Glutamatergic neuron (in vitro differentiated cells): ENCODE results near the gene SGCA. TPM values are rescaled to one million over a fixed set of nuclear protein-coding genes. Genes with fewer than 3 reads are reported as not detected.

Source experiments
- DNase-seq: peaks from one replicate; pipeline ENCODE4 v3.0.0; 2022
- H3K27ac Mint-ChIP-seq: one replicate; pipeline ENCODE4 v1.8.0; 2020; ENCODE audit warnings: mild to moderate bottlenecking, mixed read lengths, inconsistent platforms; ENCODE audit not compliant: unreplicated experiment
- H3K27me3 Mint-ChIP-seq: one replicate; pipeline ENCODE4 v1.8.0; 2020; ENCODE audit warnings: mild to moderate bottlenecking, moderate library complexity, mixed read lengths, inconsistent platforms; ENCODE audit not compliant: unreplicated experiment
- H3K36me3 Mint-ChIP-seq: one replicate; pipeline ENCODE4 v1.8.0; 2020; ENCODE audit warnings: mild to moderate bottlenecking, mixed read lengths, inconsistent platforms; ENCODE audit not compliant: unreplicated experiment
- H3K4me1 Mint-ChIP-seq: one replicate; pipeline ENCODE4 v1.8.0; 2020; ENCODE audit warnings: mild to moderate bottlenecking, low read depth, mixed read lengths, inconsistent platforms; ENCODE audit not compliant: unreplicated experiment
- H3K4me3 Mint-ChIP-seq: one replicate; pipeline ENCODE4 v1.8.0; 2020; ENCODE audit warnings: mild to moderate bottlenecking, mixed read lengths, inconsistent platforms; ENCODE audit not compliant: unreplicated experiment
- H3K9me3 Mint-ChIP-seq: one replicate; pipeline ENCODE4 v1.8.0; 2020; ENCODE audit warnings: mild to moderate bottlenecking, moderate library complexity, mixed read lengths, inconsistent platforms; ENCODE audit not compliant: unreplicated experiment
- CTCF ChIP-seq: fragments of 200-600 bp; sonication (generic); IDR thresholded peaks from one replicate; pipeline ENCODE4 v1.5.0; 2021; ENCODE audit not compliant: partially characterized antibody, unreplicated experiment
- total RNA-seq: library from RNA; stranded (reverse); fragmentation: NEBNext Ultra II Directional; extraction: Animal tissue kit (Norgen Biotek cat#: 25700); gene quantifications from one replicate; pipeline ENCODE4 v1.2.1, GENCODE V29; 2021; ENCODE audit not compliant: unreplicated experiment

SGCA gene
- total RNA-seq, 1 donor from 2014 or later = 1.3 TPM

- H3K4me3 Mint-ChIP-seq = no peak overlapping the region
- DNase-seq = no peak
- no peak for TF ChIP-seq CTCF
- H3K27ac Mint-ChIP-seq = no peak overlapping the region
- H3K36me3 Mint-ChIP-seq = peaks cover 10% of the 10 kb centered on the region
- H3K9me3 Mint-ChIP-seq = peaks cover 11% of the 10 kb centered on the region
- H3K4me1 Mint-ChIP-seq = peaks cover 21% of the 10 kb centered on the region
- peaks cover 28% of the 10 kb centered on the region for H3K27me3 Mint-ChIP-seq
Measured at GRCh38 chr17:50139185-50139783, 26.5 kb upstream of the SGCA start.

GRCh38 chr17:50139950-50140885 is 25.6 kb upstream of the SGCA start:
- H3K4me3 Mint-ChIP-seq = peak overlapping the region; percentile 71
- DNase-seq = peak; percentile 89
- peak; percentile 97 for TF ChIP-seq CTCF
- H3K27ac Mint-ChIP-seq = peak overlapping the region; percentile 86
- H3K9me3 Mint-ChIP-seq = peaks cover 13% of the 10 kb centered on the region
- H3K36me3 Mint-ChIP-seq = peaks cover 12% of the 10 kb centered on the region
- H3K27me3 Mint-ChIP-seq = peaks cover 28% of the 10 kb centered on the region
- peaks cover 21% of the 10 kb centered on the region for H3K4me1 Mint-ChIP-seq

- peak overlapping the region; percentile 52 for H3K27ac Mint-ChIP-seq
Measured at GRCh38 chr17:50141026-50141744, 24.6 kb upstream of the SGCA start.

GRCh38 chr17:50141745-50142110 is 24.1 kb upstream of the SGCA start:
- Mint-ChIP-seq H3K36me3 (peaks cover 12% of the 10 kb centered on the region), H3K4me1 (peaks cover 26% of the 10 kb centered on the region), H3K27ac (no peak overlapping the region), H3K4me3 (no peak overlapping the region), H3K9me3 (peaks cover 15% of the 10 kb centered on the region), H3K27me3 (peaks cover 30% of the 10 kb centered on the region)
- no peak for TF ChIP-seq CTCF
- DNase-seq = no peak

More at GRCh38 chr17:50141026-50141744, 24.6 kb upstream of the SGCA start:
- H3K9me3 Mint-ChIP-seq = peaks cover 13% of the 10 kb centered on the region
- H3K27me3 Mint-ChIP-seq = peaks cover 30% of the 10 kb centered on the region
- no peak for DNase-seq
- H3K4me3 Mint-ChIP-seq = peak overlapping the region; percentile 25
- peaks cover 22% of the 10 kb centered on the region for H3K4me1 Mint-ChIP-seq
- H3K36me3 Mint-ChIP-seq = peaks cover 12% of the 10 kb centered on the region
- no peak for TF ChIP-seq CTCF
